H9 (cell line): Measurements from ENCODE around the gene HTT-AS. TPM values are rescaled to one million over a fixed set of nuclear protein-coding genes. Genes with fewer than 3 reads are reported as not detected.

Experiments used
- DNase-seq: peaks from one replicate; pipeline ENCODE4 v3.0.0-alpha.2; 2017
- H2AFZ ChIP-seq: one replicate; pipeline ENCODE4 v1.6.1; 2013; ENCODE audit warnings: mild to moderate bottlenecking, low read length, control low read depth, moderate library complexity
- H2AK5ac ChIP-seq: 2 replicates; pipeline ENCODE4 v1.6.1; 2013; ENCODE audit warnings: low read length, control low read depth, mixed read lengths; ENCODE audit not compliant: insufficient read length
- H2BK120ac ChIP-seq: one replicate; pipeline ENCODE4 v1.6.1; 2013; ENCODE audit warnings: low read depth, mild to moderate bottlenecking, low read length, control low read depth, inconsistent platforms; ENCODE audit not compliant: poor library complexity, severe bottlenecking
- H2BK12ac ChIP-seq: 2 replicates; pipeline ENCODE4 v1.6.1; 2013; ENCODE audit warnings: low read length, control low read depth, mixed read lengths, low read depth; ENCODE audit not compliant: insufficient read length
- H2BK15ac ChIP-seq: 2 replicates; pipeline ENCODE4 v1.6.1; 2013; ENCODE audit warnings: low read depth, low read length, control low read depth
- H2BK20ac ChIP-seq: one replicate; pipeline ENCODE4 v1.6.1; 2013; ENCODE audit warnings: low read depth, mild to moderate bottlenecking, low read length, control low read depth, inconsistent platforms; ENCODE audit not compliant: poor library complexity, severe bottlenecking
- H2BK5ac ChIP-seq: 2 replicates; pipeline ENCODE4 v1.6.1; 2013; ENCODE audit warnings: low read length, control low read depth, mixed read lengths; ENCODE audit not compliant: insufficient read length
- H3K14ac ChIP-seq: 2 replicates; pipeline ENCODE4 v1.6.1; 2013; ENCODE audit warnings: low read length, control low read depth; ENCODE audit not compliant: insufficient read depth
- H3K18ac ChIP-seq: 2 replicates; pipeline ENCODE4 v1.6.1; 2013; ENCODE audit warnings: low read depth, mild to moderate bottlenecking, mixed read lengths, low read length, control low read depth; ENCODE audit not compliant: insufficient read length
- H3K23ac ChIP-seq: 2 replicates; pipeline ENCODE4 v1.6.1; 2013; ENCODE audit warnings: low read length, control low read depth, mixed read lengths, low read depth; ENCODE audit not compliant: insufficient read length
- H3K23me2 ChIP-seq: 2 replicates; pipeline ENCODE4 v1.6.1; 2013; ENCODE audit warnings: low read depth, mild to moderate bottlenecking, mixed read lengths, low read length, control low read depth; ENCODE audit not compliant: insufficient read length, poor library complexity, severe bottlenecking
- H3K27ac ChIP-seq: 2 replicates; pipeline ENCODE4 v1.5.1; 2013; ENCODE audit warnings: low read length, control low read depth, mixed read lengths, low read depth; ENCODE audit not compliant: insufficient read length
- H3K27me3 ChIP-seq: 2 replicates; pipeline ENCODE4 v1.6.1; 2013; ENCODE audit warnings: low read length, control low read depth, inconsistent platforms; ENCODE audit not compliant: insufficient read depth
- H3K4ac ChIP-seq: 2 replicates; pipeline ENCODE4 v1.6.1; 2013; ENCODE audit warnings: low read depth, mild to moderate bottlenecking, control low read depth, inconsistent platforms, low read length, moderate library complexity
- H3K4me1 ChIP-seq: 2 replicates; pipeline ENCODE4 v1.6.1; 2013; ENCODE audit warnings: low read length, control low read depth, inconsistent platforms; ENCODE audit not compliant: insufficient read depth
- H3K4me2 ChIP-seq: 2 replicates; pipeline ENCODE4 v1.6.1; 2013; ENCODE audit warnings: low read length, control low read depth, mixed read lengths; ENCODE audit not compliant: insufficient read length, insufficient read depth
- H3K56ac ChIP-seq: 2 replicates; pipeline ENCODE4 v1.6.1; 2013; ENCODE audit warnings: low read depth, mild to moderate bottlenecking, mixed read lengths, low read length, control low read depth; ENCODE audit not compliant: insufficient read length
- H3K79me1 ChIP-seq: 2 replicates; pipeline ENCODE4 v1.6.1; 2013; ENCODE audit warnings: low read depth, mild to moderate bottlenecking, moderate library complexity, low read length, control low read depth, inconsistent platforms; ENCODE audit not compliant: insufficient read depth, poor library complexity, severe bottlenecking
- H3K79me2 ChIP-seq: 2 replicates; pipeline ENCODE4 v1.6.1; 2013; ENCODE audit warnings: low read length, control low read depth, inconsistent platforms; ENCODE audit not compliant: insufficient read depth
- H3K9ac ChIP-seq: 2 replicates; pipeline ENCODE4 v1.6.1; 2013; ENCODE audit warnings: low read length, control low read depth, mixed read lengths; ENCODE audit not compliant: insufficient read length; ENCODE audit errors: extremely low read depth
- H3K9me3 ChIP-seq: one replicate; pipeline ENCODE4 v1.6.1; 2013; ENCODE audit warnings: low read depth, low read length, inconsistent platforms; ENCODE audit not compliant: control insufficient read depth
- H3T11ph ChIP-seq: one replicate; pipeline ENCODE4 v1.6.1; 2013; ENCODE audit warnings: mild to moderate bottlenecking, low read length, control low read depth, inconsistent platforms
- H4K20me1 ChIP-seq: one replicate; pipeline ENCODE4 v1.6.1; 2013; ENCODE audit not compliant: control insufficient read depth, insufficient read length, insufficient read depth
- H4K5ac ChIP-seq: 2 replicates; pipeline ENCODE4 v1.6.1; 2013; ENCODE audit warnings: low read depth, mild to moderate bottlenecking, mixed read lengths, low read length, control low read depth; ENCODE audit not compliant: insufficient read length
- H4K8ac ChIP-seq: replicated peaks from 2 replicates; pipeline ENCODE4 v1.6.1; 2013; ENCODE audit warnings: low read length, control low read depth, mixed read lengths, low read depth; ENCODE audit not compliant: insufficient read length
- H4K91ac ChIP-seq: 2 replicates; pipeline ENCODE4 v1.6.1; 2013; ENCODE audit warnings: low read depth, mild to moderate bottlenecking, moderate library complexity, mixed read lengths, low read length, control low read depth; ENCODE audit not compliant: insufficient read length
- H3K27ac Mint-ChIP-seq, 3 experiments: 2 replicates in 2 of 3; 3 replicates in 1 of 3; pipeline ENCODE4 v1.8.0; 2020 to 2021; ENCODE audit warnings: mixed read lengths in 3 of 3, mild to moderate bottlenecking in 1 of 3, moderate library complexity in 1 of 3
- H3K27me3 Mint-ChIP-seq: 2 replicates; pipeline ENCODE4 v1.8.0; 2021; ENCODE audit warnings: low read depth, mild to moderate bottlenecking, moderate library complexity, mixed read lengths
- H3K36me3 Mint-ChIP-seq, 3 experiments: 2 replicates in 2 of 3; 3 replicates in 1 of 3; pipeline ENCODE4 v1.8.0; 2020 to 2021; ENCODE audit warnings: low read depth in 3 of 3, mixed read lengths in 3 of 3; ENCODE audit not compliant: insufficient read depth in 1 of 3
- H3K4me1 Mint-ChIP-seq, 2 experiments: 2 replicates each; pipeline ENCODE4 v1.8.0; 2020; ENCODE audit warnings: mixed read lengths in 2 of 2
- H3K4me3 Mint-ChIP-seq, 2 experiments: 2 replicates in 1 of 2; 3 replicates in 1 of 2; pipeline ENCODE4 v1.8.0; 2020 to 2021; ENCODE audit warnings: mild to moderate bottlenecking in 2 of 2, mixed read lengths in 2 of 2, moderate library complexity in 1 of 2
- H3K9me3 Mint-ChIP-seq, 2 experiments: 2 replicates in 1 of 2; 3 replicates in 1 of 2; pipeline ENCODE4 v1.8.0; 2020; ENCODE audit warnings: mild to moderate bottlenecking in 2 of 2, mixed read lengths in 2 of 2, moderate library complexity in 1 of 2
- WGBS: extraction: QIAGEN DNeasy Blood & Tissue Kit; methylation state at CpG from one replicate; pipeline ENCODE4 v1.1.7; 2013; ENCODE audit warnings: missing lambda C conversion rate, low lambda C conversion rate, mixed read lengths; ENCODE audit not compliant: insufficient read length; ENCODE audit errors: extremely low coverage; 5-methylcytosine and 5-hydroxymethylcytosine counted together
- total RNA-seq: library from RNA; stranded (reverse); gene quantifications from 2 replicates; pipeline ENCODE4 v1.2.1, GENCODE V29; 2021
- TF ChIP-seq, protein P1 (sequence below): fragments of 200-600 bp; sonication (generic); conservative IDR thresholded peaks from 3 replicates; pipeline ENCODE4 v1.8.0; 2021; ENCODE audit warnings: antibody characterized with exemption, mild to moderate bottlenecking

The HTT-AS gene
- total RNA-seq, 1 experiment from 2014 or later, result not detected

DNA sequence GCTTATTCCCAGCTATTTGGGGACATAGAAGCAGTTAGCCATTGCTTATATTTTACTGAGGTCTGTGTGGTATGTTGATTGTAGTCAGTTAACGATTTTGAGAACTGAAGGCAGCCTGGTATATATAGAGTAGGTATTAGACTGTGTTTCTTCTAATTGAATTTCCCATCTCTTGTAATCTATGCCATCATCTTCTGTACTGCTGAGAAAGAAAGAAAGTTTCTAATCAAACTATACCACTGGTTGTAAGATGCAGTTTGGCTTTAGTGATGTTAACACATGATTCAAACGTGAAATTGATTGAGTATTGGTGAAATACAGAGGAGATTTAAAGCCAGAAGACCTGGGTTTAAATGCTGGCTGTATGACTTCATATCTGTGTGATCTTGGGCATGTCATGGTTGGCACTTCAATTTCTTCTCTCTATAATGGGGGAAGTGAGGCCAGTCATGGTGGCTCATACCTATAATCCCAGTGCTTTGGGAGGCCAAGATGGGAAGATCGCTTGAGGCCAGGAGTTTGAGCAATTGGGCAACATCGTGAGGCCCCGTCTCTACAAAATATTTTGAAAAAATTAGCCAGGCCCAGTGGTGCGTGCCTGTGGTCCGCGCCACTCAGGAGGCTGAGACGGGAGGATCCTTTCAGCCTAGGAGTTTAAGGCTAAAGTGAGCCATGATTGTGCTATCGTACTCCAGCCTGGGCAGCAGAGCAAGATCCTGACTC lies 11.8 kb upstream of the HTT-AS start:
- Histone ChIP-seq H3K4ac (no peak overlapping the region), H3K23ac (no peak overlapping the region), H3K79me1 (no peaks in the 10 kb centered on the region), H3K56ac (no peak overlapping the region), H4K8ac (no peak overlapping the region), H3K4me2 (no peak overlapping the region), H3K27me3 (no peaks in the 10 kb centered on the region), H3T11ph (no peak overlapping the region), H2BK120ac (no peak overlapping the region), H3K23me2 (no peaks in the 10 kb centered on the region), H3K27ac (no peak overlapping the region), H4K91ac (no peak overlapping the region), H4K20me1 (no peaks in the 10 kb centered on the region), H2BK12ac (no peak overlapping the region), H3K9ac (no peak overlapping the region), H3K79me2 (peaks cover 8% of the 10 kb centered on the region; the same call in 1 of the 2 replicates), H3K18ac (no peak overlapping the region), H3K4me1 (no peaks in the 10 kb centered on the region), H2AFZ (no peak overlapping the region), H2AK5ac (no peak overlapping the region), H2BK15ac (no peak overlapping the region), H3K9me3 (no peaks in the 10 kb centered on the region), H3K14ac (no peak overlapping the region), H2BK20ac (no peak overlapping the region), H4K5ac (no peak overlapping the region), H2BK5ac (no peak overlapping the region)
- WGBS, result no CpG with 5 or more reads among the region's 10 CpGs
- peaks cover 9 to 36% (median 26%) of the 10 kb centered on the region in 3 experiments; a peak in 6 of 7 replicates for H3K36me3 Mint-ChIP-seq
- TF ChIP-seq, protein P1, sequence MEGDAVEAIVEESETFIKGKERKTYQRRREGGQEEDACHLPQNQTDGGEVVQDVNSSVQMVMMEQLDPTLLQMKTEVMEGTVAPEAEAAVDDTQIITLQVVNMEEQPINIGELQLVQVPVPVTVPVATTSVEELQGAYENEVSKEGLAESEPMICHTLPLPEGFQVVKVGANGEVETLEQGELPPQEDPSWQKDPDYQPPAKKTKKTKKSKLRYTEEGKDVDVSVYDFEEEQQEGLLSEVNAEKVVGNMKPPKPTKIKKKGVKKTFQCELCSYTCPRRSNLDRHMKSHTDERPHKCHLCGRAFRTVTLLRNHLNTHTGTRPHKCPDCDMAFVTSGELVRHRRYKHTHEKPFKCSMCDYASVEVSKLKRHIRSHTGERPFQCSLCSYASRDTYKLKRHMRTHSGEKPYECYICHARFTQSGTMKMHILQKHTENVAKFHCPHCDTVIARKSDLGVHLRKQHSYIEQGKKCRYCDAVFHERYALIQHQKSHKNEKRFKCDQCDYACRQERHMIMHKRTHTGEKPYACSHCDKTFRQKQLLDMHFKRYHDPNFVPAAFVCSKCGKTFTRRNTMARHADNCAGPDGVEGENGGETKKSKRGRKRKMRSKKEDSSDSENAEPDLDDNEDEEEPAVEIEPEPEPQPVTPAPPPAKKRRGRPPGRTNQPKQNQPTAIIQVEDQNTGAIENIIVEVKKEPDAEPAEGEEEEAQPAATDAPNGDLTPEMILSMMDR, result no peak
- H3K9me3 Mint-ChIP-seq, result no peaks in the 10 kb centered on the region
- DNase-seq, result no peak
- H3K27me3 Mint-ChIP-seq, result no peaks in the 10 kb centered on the region
- peak overlapping the region in 2 of 3 experiments; percentile 70 to 71; a peak in 1 of 7 replicates for H3K27ac Mint-ChIP-seq
- H3K4me3 Mint-ChIP-seq, result no peak overlapping the region
- H3K4me1 Mint-ChIP-seq, result no peaks in the 10 kb centered on the region
